H9 (cell line): Measurements from ENCODE around the gene SLC35G1. TPM values are rescaled to one million over a fixed set of nuclear protein-coding genes. Genes with fewer than 3 reads are reported as not detected.

Source experiments
- DNase-seq: peaks from one replicate; pipeline ENCODE4 v3.0.0-alpha.2; 2017
- H2AFZ ChIP-seq: one replicate; pipeline ENCODE4 v1.6.1; 2013; ENCODE audit warnings: mild to moderate bottlenecking, low read length, control low read depth, moderate library complexity
- H2AK5ac ChIP-seq: 2 replicates; pipeline ENCODE4 v1.6.1; 2013; ENCODE audit warnings: low read length, control low read depth, mixed read lengths; ENCODE audit not compliant: insufficient read length
- H2BK120ac ChIP-seq: one replicate; pipeline ENCODE4 v1.6.1; 2013; ENCODE audit warnings: low read depth, mild to moderate bottlenecking, low read length, control low read depth, inconsistent platforms; ENCODE audit not compliant: poor library complexity, severe bottlenecking
- H2BK12ac ChIP-seq: 2 replicates; pipeline ENCODE4 v1.6.1; 2013; ENCODE audit warnings: low read length, control low read depth, mixed read lengths, low read depth; ENCODE audit not compliant: insufficient read length
- H2BK15ac ChIP-seq: 2 replicates; pipeline ENCODE4 v1.6.1; 2013; ENCODE audit warnings: low read depth, low read length, control low read depth
- H2BK20ac ChIP-seq: one replicate; pipeline ENCODE4 v1.6.1; 2013; ENCODE audit warnings: low read depth, mild to moderate bottlenecking, low read length, control low read depth, inconsistent platforms; ENCODE audit not compliant: poor library complexity, severe bottlenecking
- H2BK5ac ChIP-seq: 2 replicates; pipeline ENCODE4 v1.6.1; 2013; ENCODE audit warnings: low read length, control low read depth, mixed read lengths; ENCODE audit not compliant: insufficient read length
- H3K14ac ChIP-seq: 2 replicates; pipeline ENCODE4 v1.6.1; 2013; ENCODE audit warnings: low read length, control low read depth; ENCODE audit not compliant: insufficient read depth
- H3K18ac ChIP-seq: 2 replicates; pipeline ENCODE4 v1.6.1; 2013; ENCODE audit warnings: low read depth, mild to moderate bottlenecking, mixed read lengths, low read length, control low read depth; ENCODE audit not compliant: insufficient read length
- H3K23ac ChIP-seq: 2 replicates; pipeline ENCODE4 v1.6.1; 2013; ENCODE audit warnings: low read length, control low read depth, mixed read lengths, low read depth; ENCODE audit not compliant: insufficient read length
- H3K23me2 ChIP-seq: 2 replicates; pipeline ENCODE4 v1.6.1; 2013; ENCODE audit warnings: low read depth, mild to moderate bottlenecking, mixed read lengths, low read length, control low read depth; ENCODE audit not compliant: insufficient read length, poor library complexity, severe bottlenecking
- H3K27ac ChIP-seq: 2 replicates; pipeline ENCODE4 v1.5.1; 2013; ENCODE audit warnings: low read length, control low read depth, mixed read lengths, low read depth; ENCODE audit not compliant: insufficient read length
- H3K27me3 ChIP-seq: 2 replicates; pipeline ENCODE4 v1.6.1; 2013; ENCODE audit warnings: low read length, control low read depth, inconsistent platforms; ENCODE audit not compliant: insufficient read depth
- H3K4ac ChIP-seq: 2 replicates; pipeline ENCODE4 v1.6.1; 2013; ENCODE audit warnings: low read depth, mild to moderate bottlenecking, control low read depth, inconsistent platforms, low read length, moderate library complexity
- H3K4me1 ChIP-seq: 2 replicates; pipeline ENCODE4 v1.6.1; 2013; ENCODE audit warnings: low read length, control low read depth, inconsistent platforms; ENCODE audit not compliant: insufficient read depth
- H3K4me2 ChIP-seq: 2 replicates; pipeline ENCODE4 v1.6.1; 2013; ENCODE audit warnings: low read length, control low read depth, mixed read lengths; ENCODE audit not compliant: insufficient read length, insufficient read depth
- H3K56ac ChIP-seq: 2 replicates; pipeline ENCODE4 v1.6.1; 2013; ENCODE audit warnings: low read depth, mild to moderate bottlenecking, mixed read lengths, low read length, control low read depth; ENCODE audit not compliant: insufficient read length
- H3K79me1 ChIP-seq: 2 replicates; pipeline ENCODE4 v1.6.1; 2013; ENCODE audit warnings: low read depth, mild to moderate bottlenecking, moderate library complexity, low read length, control low read depth, inconsistent platforms; ENCODE audit not compliant: insufficient read depth, poor library complexity, severe bottlenecking
- H3K79me2 ChIP-seq: 2 replicates; pipeline ENCODE4 v1.6.1; 2013; ENCODE audit warnings: low read length, control low read depth, inconsistent platforms; ENCODE audit not compliant: insufficient read depth
- H3K9ac ChIP-seq: 2 replicates; pipeline ENCODE4 v1.6.1; 2013; ENCODE audit warnings: low read length, control low read depth, mixed read lengths; ENCODE audit not compliant: insufficient read length; ENCODE audit errors: extremely low read depth
- H3K9me3 ChIP-seq: one replicate; pipeline ENCODE4 v1.6.1; 2013; ENCODE audit warnings: low read depth, low read length, inconsistent platforms; ENCODE audit not compliant: control insufficient read depth
- H3T11ph ChIP-seq: one replicate; pipeline ENCODE4 v1.6.1; 2013; ENCODE audit warnings: mild to moderate bottlenecking, low read length, control low read depth, inconsistent platforms
- H4K20me1 ChIP-seq: one replicate; pipeline ENCODE4 v1.6.1; 2013; ENCODE audit not compliant: control insufficient read depth, insufficient read length, insufficient read depth
- H4K5ac ChIP-seq: 2 replicates; pipeline ENCODE4 v1.6.1; 2013; ENCODE audit warnings: low read depth, mild to moderate bottlenecking, mixed read lengths, low read length, control low read depth; ENCODE audit not compliant: insufficient read length
- H4K8ac ChIP-seq: replicated peaks from 2 replicates; pipeline ENCODE4 v1.6.1; 2013; ENCODE audit warnings: low read length, control low read depth, mixed read lengths, low read depth; ENCODE audit not compliant: insufficient read length
- H4K91ac ChIP-seq: 2 replicates; pipeline ENCODE4 v1.6.1; 2013; ENCODE audit warnings: low read depth, mild to moderate bottlenecking, moderate library complexity, mixed read lengths, low read length, control low read depth; ENCODE audit not compliant: insufficient read length
- H3K27ac Mint-ChIP-seq, 3 experiments: 2 replicates in 2 of 3; 3 replicates in 1 of 3; pipeline ENCODE4 v1.8.0; 2020 to 2021; ENCODE audit warnings: mixed read lengths in 3 of 3, mild to moderate bottlenecking in 1 of 3, moderate library complexity in 1 of 3
- H3K27me3 Mint-ChIP-seq: 2 replicates; pipeline ENCODE4 v1.8.0; 2021; ENCODE audit warnings: low read depth, mild to moderate bottlenecking, moderate library complexity, mixed read lengths
- H3K36me3 Mint-ChIP-seq, 3 experiments: 2 replicates in 2 of 3; 3 replicates in 1 of 3; pipeline ENCODE4 v1.8.0; 2020 to 2021; ENCODE audit warnings: low read depth in 3 of 3, mixed read lengths in 3 of 3; ENCODE audit not compliant: insufficient read depth in 1 of 3
- H3K4me1 Mint-ChIP-seq, 2 experiments: 2 replicates each; pipeline ENCODE4 v1.8.0; 2020; ENCODE audit warnings: mixed read lengths in 2 of 2
- H3K4me3 Mint-ChIP-seq, 2 experiments: 2 replicates in 1 of 2; 3 replicates in 1 of 2; pipeline ENCODE4 v1.8.0; 2020 to 2021; ENCODE audit warnings: mild to moderate bottlenecking in 2 of 2, mixed read lengths in 2 of 2, moderate library complexity in 1 of 2
- H3K9me3 Mint-ChIP-seq, 2 experiments: 2 replicates in 1 of 2; 3 replicates in 1 of 2; pipeline ENCODE4 v1.8.0; 2020; ENCODE audit warnings: mild to moderate bottlenecking in 2 of 2, mixed read lengths in 2 of 2, moderate library complexity in 1 of 2
- CTCF ChIP-seq: fragments of 200-600 bp; sonication (generic); conservative IDR thresholded peaks from 3 replicates; pipeline ENCODE4 v1.8.0; 2021; ENCODE audit warnings: antibody characterized with exemption, mild to moderate bottlenecking
- WGBS: extraction: QIAGEN DNeasy Blood & Tissue Kit; methylation state at CpG from one replicate; pipeline ENCODE4 v1.1.7; 2013; ENCODE audit warnings: missing lambda C conversion rate, low lambda C conversion rate, mixed read lengths; ENCODE audit not compliant: insufficient read length; ENCODE audit errors: extremely low coverage; 5-methylcytosine and 5-hydroxymethylcytosine counted together
- total RNA-seq: library from RNA; stranded (reverse); gene quantifications from 2 replicates; pipeline ENCODE4 v1.2.1, GENCODE V29; 2021

The SLC35G1 gene
- total RNA-seq, 1 experiment from 2014 or later: 6.3 TPM

GRCh38 chr10:93940881-93941280 is 47.1 kb downstream of the SLC35G1 start:
- Histone ChIP-seq H3K4ac (no peak overlapping the region), H3K23me2 (no peaks in the 10 kb centered on the region), H4K91ac (no peak overlapping the region), H2BK5ac (no peak overlapping the region), H3K56ac (no peak overlapping the region), H3K18ac (no peak overlapping the region), H4K8ac (no peak overlapping the region), H4K20me1 (no peaks in the 10 kb centered on the region), H4K5ac (no peak overlapping the region), H2AK5ac (no peak overlapping the region), H3K79me1 (no peaks in the 10 kb centered on the region), H3K79me2 (no peaks in the 10 kb centered on the region), H2BK20ac (no peak overlapping the region), H2AFZ (no peak overlapping the region), H3K14ac (no peak overlapping the region), H2BK120ac (no peak overlapping the region), H3K23ac (no peak overlapping the region), H3K4me1 (no peaks in the 10 kb centered on the region), H3K9me3 (no peaks in the 10 kb centered on the region), H2BK12ac (no peak overlapping the region), H3K27me3 (no peaks in the 10 kb centered on the region), H3K9ac (no peak overlapping the region), H3K27ac (no peak overlapping the region), H3K4me2 (no peak overlapping the region), H2BK15ac (no peak overlapping the region), H3T11ph (no peak overlapping the region)
- no peak overlapping the region for H3K4me3 Mint-ChIP-seq
- H3K9me3 Mint-ChIP-seq: no peaks in the 10 kb centered on the region
- H3K27me3 Mint-ChIP-seq: peaks cover 12% of the 10 kb centered on the region
- H3K36me3 Mint-ChIP-seq: no peaks in the 10 kb centered on the region
- no CpG with 5 or more reads among the region's 6 CpGs for WGBS
- no peaks in the 10 kb centered on the region for H3K4me1 Mint-ChIP-seq
- TF ChIP-seq CTCF: no peak
- no peak overlapping the region for H3K27ac Mint-ChIP-seq
- no peak for DNase-seq
